Right cardiac atrium (tissue), 5 donors: ENCODE results near the gene NCAPD3. TPM values are rescaled to one million over a fixed set of nuclear protein-coding genes. Genes with fewer than 3 reads are reported as not detected.
A peak's percentile ranks its signal among the peaks of the same experiment; 100 is the strongest.

Experiments
- ATAC-seq, 2 donors: fragments of 200-7000 bp; cut with Tn5 transposase; one replicate each; pipeline versions ENCODE4 v1.8.0 to v1.9.1; 2020; ENCODE audit warnings: moderate library complexity in 2 of 2, mild to moderate bottlenecking in 1 of 2
- DNase-seq, 3 donors: peaks; one replicate each; pipeline ENCODE4 v3.0.0-alpha.2; 2020
- H3K27ac ChIP-seq: one replicate; pipeline ENCODE4 v1.5.1; 2013; ENCODE audit warnings: mild to moderate bottlenecking, low read length, control low read depth, moderate library complexity
- H3K27me3 ChIP-seq: one replicate; pipeline ENCODE4 v1.6.1; 2013; ENCODE audit not compliant: control insufficient read depth, insufficient read depth
- H3K4me1 ChIP-seq: one replicate; pipeline ENCODE4 v1.6.1; 2013; ENCODE audit warnings: low read length; ENCODE audit not compliant: control insufficient read depth, insufficient read depth
- H3K4me3 ChIP-seq: one replicate; pipeline ENCODE4 v1.5.1; 2013; ENCODE audit warnings: low read length, control low read depth
- H3K9me3 ChIP-seq: one replicate; pipeline ENCODE4 v1.6.1; 2013; ENCODE audit warnings: low read length; ENCODE audit not compliant: control insufficient read depth
- WGBS: extraction: QIAGEN DNeasy Blood & Tissue Kit; methylation state at CpG from one replicate; pipeline ENCODE4 v1.1.7; 2013; 5-methylcytosine and 5-hydroxymethylcytosine counted together
- intact Hi-C, 4 donors: fragments of 100-400 bp; cut with DNase I; formaldehyde crosslinking; loops; one replicate each; pipeline versions ENCODE4 v1.11.0 to v1.14.0; 2022 to 2023
- polyA plus RNA-seq: library from polyadenylated mRNA; stranded (reverse); fragments of 200-250 nt; gene quantifications from one replicate; pipeline ENCODE4 v1.2.3, GENCODE V29; 2013
- total RNA-seq, 4 donors: library from RNA; stranded (reverse); fragmentation: NEBNext Ultra II Directional; extraction: Animal tissue kit (Norgen Biotek cat#: 25700); gene quantifications; one replicate each; pipeline ENCODE4 v1.2.1, GENCODE V29; 2021
- donor health status: healthy with polysubstance abuse.
- donor health status: DM: no; HTN: yes; CAD: no.
- donor health status: DM: no; HTN: no; CAD: no.
- donor health status: DM: no; HTN: yes; CAD: no; lungs with severe emphysema.
- donor health status: DM: yes; HTN: yes; CAD: no.

The NCAPD3 gene
- total and polyA plus RNA-seq, 5 donors, result 5.4 to 11.1 (median 9.6) TPM

GRCh38 chr11:134224710-134225664 lies 1.2 kb upstream of the NCAPD3 start:
- H3K4me3 ChIP-seq, result peak overlapping the region; percentile 85
- H3K27ac ChIP-seq, result peak overlapping the region; percentile 73
- DNase-seq (peak; percentile 73 to 91 (median 88)), ATAC-seq (peak; percentile 41 to 49)
- WGBS, result under 1% methylated on average over 93 of the region's 93 CpGs
- H3K9me3 ChIP-seq, result no peaks in the 10 kb centered on the region
- H3K27me3 ChIP-seq, result no peaks in the 10 kb centered on the region
- intact Hi-C loops, result no loop called here
- H3K4me1 ChIP-seq, result peaks cover 12% of the 10 kb centered on the region

DNA sequence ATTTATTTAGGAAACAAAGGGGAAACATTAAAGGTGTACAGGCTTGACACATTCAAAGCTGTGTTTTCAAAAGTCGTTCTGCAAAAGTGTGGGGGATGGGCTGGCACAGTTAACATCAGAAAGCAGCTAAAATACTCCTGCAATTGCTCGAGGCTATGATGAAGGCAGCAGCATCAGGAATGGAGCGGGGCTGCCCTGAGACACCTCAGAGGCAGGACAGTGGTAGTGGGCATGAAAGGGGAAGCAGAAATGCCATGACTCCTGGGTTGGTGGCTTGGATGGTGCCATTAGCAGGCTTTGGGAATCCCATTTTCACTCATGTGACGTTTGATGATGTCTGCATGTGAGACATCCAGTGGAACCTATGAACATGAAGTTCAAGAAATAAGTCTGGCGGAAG lies 646 bp downstream of the NCAPD3 start:
- Histone ChIP-seq H3K4me1 (peaks cover 5% of the 10 kb centered on the region), H3K27ac (no peak overlapping the region), H3K27me3 (no peaks in the 10 kb centered on the region), H3K4me3 (peak overlapping the region; percentile 85), H3K9me3 (no peaks in the 10 kb centered on the region)
- WGBS, result 7% methylated on average over 5 of the region's 5 CpGs
- intact Hi-C loops, result no loop called here
- ATAC-seq (no peak), DNase-seq (no peak)

- H3K9me3 ChIP-seq, result no peaks in the 10 kb centered on the region
Observed at GRCh38 chr11:134216816-134217215, 7.0 kb downstream of the NCAPD3 start.

DNA sequence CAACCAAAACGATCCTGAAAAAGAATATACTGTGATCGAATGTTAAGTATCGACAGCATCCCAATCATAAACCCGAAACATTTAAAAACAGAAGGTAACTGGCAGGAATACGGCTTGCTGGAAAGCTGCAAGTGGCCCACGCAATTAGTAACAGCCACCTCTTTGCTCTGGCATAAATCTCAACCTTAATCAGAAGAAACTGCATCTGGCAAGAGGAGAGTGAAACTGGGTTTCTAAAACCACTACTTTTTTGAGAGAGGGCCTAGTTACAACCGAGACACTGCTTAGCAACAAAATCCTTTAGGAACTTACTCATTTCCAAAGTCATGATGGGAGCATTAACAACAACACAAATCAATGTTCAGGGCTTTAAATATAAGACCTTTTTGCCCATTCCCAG lies 7.9 kb downstream of the NCAPD3 start:
- no peaks in the 10 kb centered on the region for H3K9me3 ChIP-seq
- no peak overlapping the region for H3K27ac ChIP-seq
- ATAC-seq (no peak), DNase-seq (no peak)
- no peak overlapping the region for H3K4me3 ChIP-seq
- no peaks in the 10 kb centered on the region for H3K4me1 ChIP-seq
- intact Hi-C loops, result no loop called here
- WGBS, result 94% methylated on average over 7 of the region's 7 CpGs
- H3K27me3 ChIP-seq, result no peaks in the 10 kb centered on the region

More at GRCh38 chr11:134216816-134217215, 7.0 kb downstream of the NCAPD3 start:
- Histone ChIP-seq H3K27ac (no peak overlapping the region), H3K4me1 (no peaks in the 10 kb centered on the region), H3K27me3 (no peaks in the 10 kb centered on the region), H3K4me3 (no peak overlapping the region)
- intact Hi-C loops, result no loop called here
- DNase-seq (no peak), ATAC-seq (no peak)
- 91% methylated on average over 3 of the region's 3 CpGs for WGBS

- ATAC-seq, result no peak
- 87% methylated on average over 16 of the region's 16 CpGs for WGBS
Observed at GRCh38 chr11:134207538-134208239, 16.1 kb downstream of the NCAPD3 start.

GRCh38 chr11:134206185-134206584 lies 17.6 kb downstream of the NCAPD3 start:
- Histone ChIP-seq H3K27ac (no peak overlapping the region), H3K4me1 (no peaks in the 10 kb centered on the region), H3K9me3 (no peaks in the 10 kb centered on the region), H3K27me3 (no peaks in the 10 kb centered on the region), H3K4me3 (no peak overlapping the region)
- intact Hi-C loops, result no loop called here
- DNase-seq (no peak), ATAC-seq (no peak)
- WGBS, result 94% methylated on average over 5 of the region's 5 CpGs

More at GRCh38 chr11:134207538-134208239, 16.1 kb downstream of the NCAPD3 start:
- Histone ChIP-seq H3K27ac (no peak overlapping the region), H3K4me1 (no peaks in the 10 kb centered on the region), H3K27me3 (no peaks in the 10 kb centered on the region), H3K4me3 (no peak overlapping the region), H3K9me3 (no peaks in the 10 kb centered on the region)
- intact Hi-C loops, result no loop called here
- peak; percentile 38 to 62 (median 49) for DNase-seq

DNA sequence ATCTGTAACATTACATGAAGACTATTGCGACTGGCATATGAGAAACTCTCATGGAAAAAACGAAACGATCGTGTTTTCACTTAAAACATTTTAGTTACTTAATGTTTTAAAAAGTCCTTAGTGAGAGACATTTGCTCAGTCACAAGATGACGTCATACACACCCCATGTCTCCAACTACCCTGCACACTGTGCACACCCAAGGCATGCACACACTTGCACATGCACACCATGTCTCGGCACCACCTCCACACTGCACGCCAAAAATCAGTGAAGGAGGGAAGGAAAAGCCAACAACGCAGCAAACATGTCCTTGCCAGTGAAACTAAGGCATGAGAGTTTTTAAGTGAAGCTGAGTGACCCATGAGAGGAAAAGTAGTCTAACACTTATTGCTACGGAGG lies 18.0 kb downstream of the NCAPD3 start:
- no peak for DNase-seq

GRCh38 chr11:134202661-134203060 lies 21.1 kb downstream of the NCAPD3 start:
- Histone ChIP-seq H3K27ac (no peak overlapping the region), H3K4me1 (no peaks in the 10 kb centered on the region), H3K27me3 (no peaks in the 10 kb centered on the region), H3K4me3 (no peak overlapping the region), H3K9me3 (no peaks in the 10 kb centered on the region)
- intact Hi-C loops, result no loop called here
- no peak for DNase-seq
- no peak for ATAC-seq
- WGBS, result 95% methylated on average over 4 of the region's 4 CpGs

More for the DNA sequence above, 18.0 kb downstream of the NCAPD3 start:
- Histone ChIP-seq H3K9me3 (no peaks in the 10 kb centered on the region), H3K4me1 (no peaks in the 10 kb centered on the region), H3K4me3 (no peak overlapping the region), H3K27ac (no peak overlapping the region), H3K27me3 (no peaks in the 10 kb centered on the region)
- 94% methylated on average over 9 of the region's 9 CpGs for WGBS
- ATAC-seq, result no peak
- intact Hi-C loops, result no loop called here

DNA sequence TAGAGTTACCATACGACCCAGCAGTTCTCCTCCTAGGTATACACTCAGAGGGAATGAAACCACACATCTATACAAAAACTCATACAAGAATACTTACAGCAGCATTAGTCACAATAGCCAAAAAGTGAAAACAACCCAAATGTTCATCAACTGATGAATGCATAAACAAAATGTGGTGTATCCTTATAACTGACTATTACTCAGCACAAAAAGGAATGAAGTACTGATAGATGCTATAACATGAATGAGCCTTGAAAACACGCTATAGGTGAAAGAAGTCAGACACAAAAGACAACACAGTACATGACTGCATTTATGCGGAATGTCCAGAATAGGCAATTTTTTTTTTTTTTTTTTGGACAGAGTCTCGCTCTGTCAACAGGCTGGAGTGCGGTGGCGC lies 23.1 kb downstream of the NCAPD3 start:
- H3K9me3 ChIP-seq, result no peaks in the 10 kb centered on the region
- ATAC-seq (no peak), DNase-seq (no peak)
- H3K27me3 ChIP-seq, result no peaks in the 10 kb centered on the region
- H3K4me3 ChIP-seq, result no peak overlapping the region
- H3K27ac ChIP-seq, result no peak overlapping the region
- intact Hi-C loops, result no loop called here
- whole genome bisulfite sequencing, result 97% methylated on average over 6 of the region's 6 CpGs
- H3K4me1 ChIP-seq, result no peaks in the 10 kb centered on the region

DNA sequence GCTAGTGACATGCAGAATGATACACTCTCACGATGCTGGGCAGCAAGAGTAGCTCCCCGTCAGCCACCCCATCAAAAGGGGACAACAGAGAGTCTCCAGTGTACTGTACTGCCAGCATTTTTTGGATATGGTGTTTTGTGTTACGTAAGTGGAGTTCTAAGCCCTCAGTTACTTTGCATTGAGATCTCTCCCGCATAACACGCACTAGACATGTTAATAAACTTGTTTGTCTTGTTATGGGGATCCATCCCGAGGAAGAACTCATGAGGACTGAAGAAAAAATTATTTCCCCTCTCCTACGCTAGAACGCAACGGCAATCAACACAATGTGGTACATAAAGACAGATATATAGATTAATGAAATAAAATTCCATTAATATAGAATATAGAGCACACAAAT lies 24.2 kb downstream of the NCAPD3 start:
- ATAC-seq, result no peak
- intact Hi-C loops, result no loop called here
- WGBS, result 96% methylated on average over 9 of the region's 9 CpGs

GRCh38 chr11:134196756-134197155 lies 27.0 kb downstream of the NCAPD3 start:
- Histone ChIP-seq H3K27ac (no peak overlapping the region), H3K27me3 (no peaks in the 10 kb centered on the region), H3K9me3 (no peaks in the 10 kb centered on the region), H3K4me3 (no peak overlapping the region), H3K4me1 (no peaks in the 10 kb centered on the region)
- ATAC-seq (no peak), DNase-seq (no peak)
- 93% methylated on average over 4 of the region's 4 CpGs for WGBS
- intact Hi-C loops, result no loop called here

More for the DNA sequence above, 24.2 kb downstream of the NCAPD3 start:
- H3K27me3 ChIP-seq, result no peaks in the 10 kb centered on the region
- H3K4me3 ChIP-seq, result no peak overlapping the region
- no peak overlapping the region for H3K27ac ChIP-seq
- H3K4me1 ChIP-seq, result no peaks in the 10 kb centered on the region
- no peaks in the 10 kb centered on the region for H3K9me3 ChIP-seq
- DNase-seq, result no peak
